Esophagus (tissue), 2 donors: ENCODE results near the gene GEMIN2. TPM values are rescaled to one million over a fixed set of nuclear protein-coding genes. Genes with fewer than 3 reads are reported as not detected.
"Not testable (repeated sequence)": the region's sequence is repeated elsewhere in the genome, so short reads cannot be mapped to it uniquely, and the experiment has no call there.

Source experiments
- H3K27ac ChIP-seq, 2 donors: one replicate each; pipeline ENCODE4 v1.5.1; 2013; ENCODE audit warnings: low read depth in 2 of 2, mild to moderate bottlenecking in 2 of 2, inconsistent platforms in 1 of 2, low read length in 1 of 2, moderate library complexity in 1 of 2
- H3K27me3 ChIP-seq, 2 donors: one replicate each; pipeline ENCODE4 v1.6.1; 2013; ENCODE audit warnings: low read length in 2 of 2, control low read depth in 1 of 2, mild to moderate bottlenecking in 1 of 2; ENCODE audit not compliant: insufficient read depth in 2 of 2, control insufficient read depth in 1 of 2
- H3K36me3 ChIP-seq, 2 donors: one replicate each; pipeline ENCODE4 v1.6.1; 2013; ENCODE audit warnings: low read length in 1 of 2; ENCODE audit not compliant: control insufficient read depth in 2 of 2, insufficient read depth in 2 of 2
- H3K4me1 ChIP-seq, 2 donors: one replicate each; pipeline ENCODE4 v1.6.1; 2013; ENCODE audit warnings: low read length in 1 of 2; ENCODE audit not compliant: control insufficient read depth in 2 of 2, insufficient read depth in 2 of 2
- H3K4me3 ChIP-seq, 2 donors: one replicate each; pipeline ENCODE4 v1.5.1; 2013; ENCODE audit warnings: low read length in 2 of 2, mild to moderate bottlenecking in 2 of 2, low read depth in 1 of 2, moderate library complexity in 1 of 2
- H3K9me3 ChIP-seq, 2 donors: one replicate each; pipeline ENCODE4 v1.6.1; 2013; ENCODE audit warnings: mild to moderate bottlenecking in 2 of 2, low read depth in 1 of 2, low read length in 1 of 2, moderate library complexity in 1 of 2; ENCODE audit not compliant: control insufficient read depth in 2 of 2, insufficient read depth in 1 of 2
- WGBS, 2 donors: extraction: QIAGEN DNeasy Blood & Tissue Kit; methylation state at CpG; one replicate each; pipeline ENCODE4 v1.1.7; 2013; 5-methylcytosine and 5-hydroxymethylcytosine counted together
- polyA plus RNA-seq, 2 donors: library from polyadenylated mRNA; stranded (reverse); fragments of 200-250 nt; gene quantifications; one replicate each; pipeline ENCODE4 v1.2.3, GENCODE V29; 2013
- donor health status: healthy with polysubstance abuse.
- donor health status: Bipolar disorder and iron deficiency.

Gene GEMIN2
- polyA plus RNA-seq, 2 donors = 6.2 to 8.9 TPM

DNA sequence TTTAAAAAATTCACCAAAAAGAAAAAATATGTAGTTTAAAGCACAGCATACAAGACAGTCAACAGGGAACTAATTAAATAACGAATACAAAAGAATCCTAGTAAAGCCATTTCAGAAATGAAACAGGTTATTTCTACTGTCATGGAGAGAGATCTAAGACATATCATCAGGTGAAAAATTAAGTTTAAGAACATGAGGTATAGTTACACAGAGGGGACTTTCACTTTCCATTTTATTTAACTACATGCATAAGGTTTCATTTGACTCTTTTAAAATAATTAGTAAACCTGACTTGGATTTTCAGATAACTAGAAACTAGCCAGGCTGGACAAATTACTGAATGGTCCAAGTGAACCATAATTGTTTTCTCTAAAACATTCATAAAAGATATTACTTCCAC is 22.4 kb upstream of the GEMIN2 start:
- Histone ChIP-seq H3K9me3 (no peaks in the 10 kb centered on the region), H3K27me3 (no peaks in the 10 kb centered on the region), H3K4me3 (no peak overlapping the region), H3K36me3 (peaks cover 0 to 9% of the 10 kb centered on the region in 2 donors), H3K4me1 (no peaks in the 10 kb centered on the region), H3K27ac (no peak overlapping the region)
- 82 to 83% methylated on average over 1 of the region's 1 CpG for WGBS, 2 donors

DNA sequence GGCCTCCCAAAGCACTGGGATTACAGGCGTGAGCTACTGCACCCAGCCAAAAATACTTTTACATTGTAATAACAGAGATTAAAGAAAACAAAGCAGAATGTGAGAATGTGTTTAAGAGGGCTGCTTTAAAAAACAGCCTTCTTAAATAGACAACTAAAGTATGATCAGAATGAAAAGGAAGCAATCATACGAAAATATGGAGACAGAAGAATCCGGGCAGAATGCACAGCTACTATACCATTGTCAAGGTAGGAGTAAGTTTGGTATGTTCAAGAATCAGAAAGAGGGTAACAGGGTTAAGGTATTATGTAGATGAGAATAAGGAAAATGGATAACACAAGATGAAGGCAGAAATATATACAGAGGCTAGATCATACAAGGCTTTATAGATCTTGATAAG is 19.6 kb upstream of the GEMIN2 start:
- no peak overlapping the region for H3K27ac ChIP-seq
- H3K4me3 ChIP-seq = no peak overlapping the region
- no peaks in the 10 kb centered on the region for H3K9me3 ChIP-seq
- no peaks in the 10 kb centered on the region for H3K4me1 ChIP-seq
- H3K27me3 ChIP-seq = no peaks in the 10 kb centered on the region
- WGBS, 2 donors = 82 to 88% methylated on average over 3 of the region's 3 CpGs
- H3K36me3 ChIP-seq = peaks cover 0 to 7% of the 10 kb centered on the region in 2 donors

DNA sequence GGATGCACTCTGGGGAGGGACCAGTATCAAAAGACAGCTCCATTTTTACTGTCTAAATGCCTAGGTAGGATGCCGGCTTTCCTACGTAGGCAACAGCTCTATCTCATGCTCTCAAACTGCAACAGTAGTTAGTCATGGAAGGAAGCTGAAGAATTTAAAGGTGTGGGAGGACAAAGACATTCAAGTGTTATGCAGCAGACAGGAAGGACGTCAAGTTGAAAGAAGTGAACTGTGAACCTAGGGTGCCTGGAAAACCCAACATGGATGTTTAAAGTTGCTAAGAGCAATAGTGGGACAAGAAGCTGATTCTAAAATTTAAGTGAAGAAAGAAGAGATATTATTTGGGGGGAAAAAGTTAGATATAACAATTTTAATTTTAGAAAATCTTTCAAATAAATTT is 17.0 kb upstream of the GEMIN2 start:
- Histone ChIP-seq H3K9me3 (no peaks in the 10 kb centered on the region), H3K27me3 (no peaks in the 10 kb centered on the region), H3K36me3 (no peaks in the 10 kb centered on the region), H3K27ac (no peak overlapping the region), H3K4me1 (no peaks in the 10 kb centered on the region), H3K4me3 (no peak overlapping the region)
- 48 to 50% methylated on average over 3 of the region's 3 CpGs for WGBS, 2 donors

DNA sequence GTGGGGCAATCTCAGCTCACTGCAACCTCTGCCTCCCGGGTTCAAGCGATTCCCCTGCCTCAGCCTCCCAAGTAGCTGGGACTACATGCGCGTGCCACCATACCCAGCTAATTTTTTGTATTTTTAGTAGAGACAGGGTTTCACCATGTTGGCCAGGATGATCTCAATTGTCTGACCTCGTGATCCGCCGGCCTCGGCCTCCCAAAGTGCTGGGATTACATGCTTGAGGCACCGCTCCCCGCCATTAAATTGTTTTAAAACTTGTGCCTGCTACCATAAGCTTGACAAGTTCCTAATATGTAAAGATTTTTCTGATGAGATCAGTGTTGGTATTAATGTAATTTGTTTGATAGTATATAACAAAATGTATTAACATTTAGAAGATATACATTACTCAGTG is 14.9 kb upstream of the GEMIN2 start:
- not testable (repeated sequence) for H3K27me3 ChIP-seq, H3K4me3 ChIP-seq, H3K27ac ChIP-seq, H3K9me3 ChIP-seq, H3K4me1 ChIP-seq, H3K36me3 ChIP-seq
- WGBS, 2 donors = 95 to 98% methylated on average over 10 of the region's 10 CpGs

DNA sequence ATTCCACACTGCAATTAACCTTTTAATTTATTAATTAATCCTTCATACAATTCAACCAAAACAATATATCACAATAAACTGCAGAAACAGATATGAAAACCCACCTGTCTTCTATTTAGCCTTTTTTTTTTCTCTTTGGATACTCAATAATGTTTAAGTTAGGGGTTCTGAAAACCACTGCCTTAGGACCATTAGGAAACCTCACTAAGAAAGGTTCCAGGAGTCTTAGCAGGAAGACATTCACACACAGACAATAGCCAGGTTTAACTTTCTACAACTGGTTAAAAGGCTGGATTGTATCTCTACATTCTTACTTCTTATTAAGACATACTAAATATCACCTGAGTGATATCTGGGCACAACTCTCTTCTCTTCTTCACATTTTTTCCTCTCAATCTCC is 14.4 kb upstream of the GEMIN2 start:
- Histone ChIP-seq H3K36me3 (no peaks in the 10 kb centered on the region), H3K27me3 (no peaks in the 10 kb centered on the region), H3K27ac (no peak overlapping the region), H3K4me3 (no peak overlapping the region), H3K4me1 (no peaks in the 10 kb centered on the region), H3K9me3 (no peaks in the 10 kb centered on the region)

DNA sequence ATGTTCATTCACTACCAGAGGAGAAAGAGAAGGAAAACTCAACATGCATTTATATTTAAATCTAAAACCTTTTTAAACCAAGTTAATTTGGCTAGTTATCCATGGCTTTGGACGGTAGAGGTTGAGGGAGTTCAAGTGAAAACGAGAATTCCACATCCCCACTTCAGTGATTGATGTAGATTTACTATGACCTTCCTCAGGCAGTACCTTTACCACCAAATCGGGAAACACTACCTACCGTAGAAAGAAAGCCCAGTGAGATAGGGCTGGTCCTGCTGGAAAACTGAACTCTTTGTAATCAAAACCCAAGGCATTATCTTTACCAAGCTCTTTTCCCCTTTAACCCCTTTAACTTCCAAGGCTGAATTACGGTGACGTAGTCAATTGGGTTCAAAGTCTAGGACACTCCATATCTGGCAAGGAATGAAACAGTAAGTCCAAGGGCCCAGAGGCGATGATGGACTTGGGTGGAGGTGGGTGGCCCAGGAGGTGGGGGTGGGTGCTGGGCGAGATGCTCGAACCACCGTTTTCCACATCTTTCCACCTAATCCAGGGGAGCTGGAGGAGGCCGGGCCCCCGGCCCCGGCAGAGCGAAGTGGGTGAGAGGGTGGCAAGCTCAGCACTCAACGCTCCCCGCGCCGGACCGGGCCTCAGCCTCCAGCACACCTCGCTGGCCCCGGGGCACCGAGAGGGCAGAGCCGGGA is 11.7 kb upstream of the GEMIN2 start:
- Histone ChIP-seq H3K4me1 (no peaks in the 10 kb centered on the region), H3K9me3 (no peaks in the 10 kb centered on the region), H3K36me3 (no peaks in the 10 kb centered on the region), H3K4me3 (peak overlapping the region; percentile 66 to 87), H3K27me3 (no peaks in the 10 kb centered on the region), H3K27ac (peak overlapping the region; percentile 94 to 99)
- 1% methylated on average over 20 to 23 of the region's 23 CpGs for WGBS, 2 donors

DNA sequence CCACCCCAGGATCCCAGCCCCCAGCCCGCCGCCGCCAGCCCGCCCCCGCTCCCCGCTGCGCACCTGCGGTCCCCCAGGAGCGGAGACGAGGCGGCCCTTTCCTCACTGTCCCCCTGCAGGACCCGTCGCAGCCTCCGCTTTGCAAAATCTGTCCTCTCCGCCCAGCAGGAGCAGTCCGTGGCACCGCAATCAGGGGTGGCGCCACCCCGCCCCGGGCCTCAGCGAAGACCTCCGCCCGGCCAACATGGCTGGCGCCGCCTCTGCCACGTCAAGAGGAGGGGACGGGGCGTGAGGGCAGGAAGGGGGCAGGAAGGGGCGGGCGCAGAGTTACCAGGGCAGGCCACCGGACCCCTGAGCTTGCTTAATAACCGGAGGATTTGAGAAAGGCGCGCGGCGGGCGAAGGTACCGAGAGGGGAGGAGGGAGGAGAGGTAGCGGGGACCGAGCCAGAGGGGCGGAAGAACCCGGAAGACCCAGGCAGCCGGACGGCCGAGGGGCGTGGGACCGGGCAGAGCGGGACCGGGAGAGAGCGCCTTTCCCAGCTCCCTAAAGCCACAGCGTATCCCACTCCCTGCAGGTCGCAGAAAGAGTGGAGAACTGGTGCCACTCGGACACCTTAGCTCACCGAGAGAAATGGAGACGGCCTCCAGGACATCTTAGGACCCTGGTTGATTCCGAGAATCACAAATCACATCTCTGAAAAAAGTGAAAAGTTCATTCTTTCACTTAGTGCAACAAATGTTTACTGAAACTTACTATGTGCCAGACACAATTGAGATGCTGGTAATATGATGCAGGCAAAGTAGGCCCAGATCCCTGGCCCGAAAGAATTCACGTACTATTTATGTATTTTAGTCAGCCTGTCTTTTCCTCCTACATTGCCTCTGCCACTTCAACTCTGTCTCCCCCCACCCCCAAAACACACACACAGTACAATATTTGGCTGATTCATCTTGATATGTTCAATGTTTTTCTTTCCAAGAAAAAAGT is 10.9 kb upstream of the GEMIN2 start, which contains the start of gene SEC23A:
TSS of gene SEC23A (minus strand) at position 267 of the 989 bp plus-strand sequence. CDS start 7,117 bp downstream, outside the sequence.
- no peaks in the 10 kb centered on the region for H3K9me3 ChIP-seq
- WGBS, 2 donors = 0% methylated on average over 58 of the region's 58 CpGs
- H3K27me3 ChIP-seq = no peaks in the 10 kb centered on the region
- no peaks in the 10 kb centered on the region for H3K36me3 ChIP-seq
- H3K4me3 ChIP-seq = peak within 1 kb of the TSS; percentile 66 to 87
- no peaks in the 10 kb centered on the region for H3K4me1 ChIP-seq
- H3K27ac ChIP-seq = peak within 1 kb of the TSS; percentile 94 to 99

DNA sequence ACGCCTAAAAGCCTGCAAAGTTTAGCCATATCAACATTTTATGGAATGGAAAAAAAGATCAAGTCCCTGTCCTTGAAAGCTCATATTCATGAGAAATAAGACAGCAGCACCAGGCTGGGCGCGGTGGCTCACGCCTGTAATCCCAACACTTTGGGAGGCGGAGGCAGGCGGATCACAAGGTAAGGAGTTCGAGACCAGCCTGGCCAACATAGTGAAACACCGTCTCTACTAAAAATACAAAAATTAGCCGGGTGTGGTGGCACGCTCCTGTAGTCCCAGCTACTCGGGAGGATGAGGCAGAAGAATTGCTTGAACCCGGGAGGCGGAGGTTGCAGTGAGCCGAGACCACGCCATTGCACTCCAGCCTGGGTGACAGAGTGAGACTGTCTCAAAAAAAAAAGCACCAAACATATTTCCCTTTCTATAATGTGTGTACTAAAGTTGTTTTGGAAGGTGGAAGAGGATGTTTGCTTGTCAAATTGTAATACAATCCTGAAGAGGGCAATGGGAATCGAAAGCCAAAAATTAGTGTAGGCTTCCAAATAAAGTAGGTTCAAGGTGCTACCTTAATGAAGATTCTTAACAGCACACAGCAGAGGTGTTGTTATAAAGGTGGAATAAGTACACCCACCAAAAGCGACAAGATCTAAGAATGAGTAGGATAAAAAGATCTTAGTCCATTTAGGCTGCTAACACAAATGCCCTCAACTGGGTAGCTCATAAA is 9.9 kb upstream of the GEMIN2 start:
- peak overlapping the region; percentile 66 to 87 for H3K4me3 ChIP-seq
- H3K9me3 ChIP-seq = not testable (repeated sequence)
- 79 to 87% methylated on average over 17 of the region's 17 CpGs for WGBS, 2 donors

DNA sequence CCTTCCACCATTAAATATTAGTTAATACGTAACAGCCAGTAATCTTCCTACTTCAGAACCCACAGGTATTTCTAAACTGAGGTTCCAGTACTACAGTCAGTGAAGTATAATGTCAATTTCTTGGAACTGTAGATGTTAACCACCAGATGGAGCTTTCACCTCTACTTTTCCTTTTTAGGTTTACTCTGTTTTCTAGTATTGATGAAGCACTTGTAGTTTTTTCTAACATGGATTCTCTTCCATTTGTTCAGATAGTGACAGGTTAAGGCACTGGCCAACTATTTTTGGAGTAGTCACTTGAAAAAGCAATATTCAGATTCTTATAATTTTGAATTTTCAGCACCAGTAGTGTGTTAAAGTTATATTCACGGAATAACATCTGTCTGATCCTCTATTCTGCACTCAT is 6.5 kb upstream of the GEMIN2 start:
- Histone ChIP-seq H3K4me3 (no peak overlapping the region), H3K9me3 (no peaks in the 10 kb centered on the region), H3K27me3 (no peaks in the 10 kb centered on the region), H3K36me3 (no peaks in the 10 kb centered on the region), H3K4me1 (no peaks in the 10 kb centered on the region), H3K27ac (no peak overlapping the region)
- 58 to 63% methylated on average over 2 of the region's 2 CpGs for WGBS, 2 donors

More for the DNA sequence above, 9.9 kb upstream of the GEMIN2 start:
- H3K4me1 ChIP-seq, H3K36me3 ChIP-seq, H3K27me3 ChIP-seq: not testable (repeated sequence)
- H3K27ac ChIP-seq = peak overlapping the region in 1 of 2 donors; percentile 99
